HepG2 (cell line): Measurements from ENCODE around the gene FAM171A2.

Experiments
- BATF2 ChIP-seq: sonication (generic); formaldehyde crosslinking; IDR thresholded peaks from 2 replicates; pipeline ENCODE4 v1.8.0; 2022; ENCODE audit warnings: mild to moderate bottlenecking, missing genetic modification reagents, moderate library complexity
- CTCF ChIP-seq: sonication (generic); formaldehyde crosslinking; IDR thresholded peaks from 2 replicates; pipeline ENCODE4 v1.5.0; 2020; ENCODE audit warnings: mild to moderate bottlenecking, missing genetic modification reagents, moderate library complexity
- E2F1 ChIP-seq: sonication (generic); formaldehyde crosslinking; IDR thresholded peaks from 2 replicates; pipeline ENCODE4 v1.5.0; 2020; ENCODE audit warnings: missing genetic modification reagents
- HNF4A ChIP-seq: sonication (generic); formaldehyde crosslinking; IDR thresholded peaks from 2 replicates; pipeline ENCODE4 v1.4.0; 2020; ENCODE audit warnings: missing genetic modification reagents
- HNRNPK ChIP-seq: fragments of 200-400 bp; formaldehyde crosslinking; IDR thresholded peaks from 2 replicates; pipeline ENCODE4 v1.6.1; 2018; ENCODE audit warnings: low read length, low read depth, moderate library complexity, mild to moderate bottlenecking; ENCODE audit not compliant: poor library complexity, severe bottlenecking
- IKZF5 ChIP-seq: IDR thresholded peaks from 2 replicates; pipeline ENCODE4 v1.6.1; 2018; ENCODE audit warnings: missing genetic modification reagents, mild to moderate bottlenecking, missing compliant biosample characterization
- RELA ChIP-seq: sonication (generic); formaldehyde crosslinking; IDR thresholded peaks from 2 replicates; pipeline ENCODE4 v1.4.0; 2020; ENCODE audit warnings: missing genetic modification reagents
- ZBTB25 ChIP-seq: IDR thresholded peaks from 2 replicates; pipeline ENCODE4 v1.6.1; 2018; ENCODE audit warnings: missing genetic modification reagents
- ZNF12 ChIP-seq: sonication (generic); formaldehyde crosslinking; IDR thresholded peaks from 2 replicates; pipeline ENCODE4 v1.5.0; 2020; ENCODE audit warnings: missing genetic modification reagents

- TF ChIP-seq RELA (no peak), E2F1 (CRISPR knock-in tag) (no peak), ZNF12 (CRISPR knock-in tag) (no peak), IKZF5 (CRISPR knock-in tag) (no peak), HNF4A (no peak), HNRNPK (no peak), BATF2 (CRISPR knock-in tag) (no peak), ZBTB25 (CRISPR knock-in tag) (no peak), CTCF (CRISPR knock-in tag) (no peak)
Observed at GRCh38 chr17:44351464-44351863, 12.2 kb downstream of the FAM171A2 start.
